A673 (cell line): ENCODE measurements around the gene PAF1. TPM values are rescaled to one million over a fixed set of nuclear protein-coding genes. Genes with fewer than 3 reads are reported as not detected.

Source experiments
- BruUV-seq: library from RNA; stranded (reverse); fragments of 400-500 nt; replicated peaks from 2 replicates; lab custom pipeline; 2021; lab: Mats Ljungman, UMichigan
- CTCF ChIA-PET: fragments of 300-600 bp; sonication (Branson Sonifier 250); formaldehyde crosslinking; loops from one replicate; lab custom pipeline; 2022; ENCODE audit warnings: antibody characterized with exemption; lab: Charles Lee
- POLR2A ChIA-PET: fragments of 300-600 bp; sonication (Branson Sonifier 250); formaldehyde crosslinking; loops from one replicate; lab custom pipeline; 2022; ENCODE audit warnings: antibody characterized with exemption; ENCODE audit not compliant: low non-redundant PET; lab: Charles Lee
- DNase-seq: peaks from one replicate; pipeline ENCODE4 v3.0.0-alpha.2; 2015; ENCODE audit warnings: low spot score
- H3K27ac ChIP-seq: fragments of 200-600 bp; sonication (generic); 2 replicates; pipeline ENCODE4 v1.5.1; 2016; ENCODE audit warnings: mixed run types, low read depth, mild to moderate bottlenecking, mixed read lengths, antibody characterized with exemption, low read length; ENCODE audit not compliant: poor library complexity, severe bottlenecking
- H3K27me3 ChIP-seq: fragments of 200-600 bp; sonication (generic); replicated peaks from 2 replicates; pipeline ENCODE4 v1.6.1; 2017; ENCODE audit warnings: mixed run types, low read depth, mild to moderate bottlenecking, mixed read lengths, antibody characterized with exemption, low read length; ENCODE audit not compliant: insufficient read depth, poor library complexity
- H3K36me3 ChIP-seq: fragments of 200-600 bp; sonication (generic); 2 replicates; pipeline ENCODE4 v1.6.1; 2016; ENCODE audit warnings: mixed run types, mild to moderate bottlenecking, mixed read lengths, antibody characterized with exemption, low read length; ENCODE audit not compliant: insufficient read depth, poor library complexity, severe bottlenecking
- H3K4me1 ChIP-seq: fragments of 200-600 bp; sonication (generic); 2 replicates; pipeline ENCODE4 v1.6.1; 2017; ENCODE audit warnings: mixed run types, mild to moderate bottlenecking, mixed read lengths, antibody characterized with exemption, low read length; ENCODE audit not compliant: insufficient read depth, poor library complexity, severe bottlenecking
- H3K4me3 ChIP-seq: fragments of 200-600 bp; sonication (generic); 2 replicates; pipeline ENCODE4 v1.5.1; 2016; ENCODE audit warnings: low read depth, mixed run types, mild to moderate bottlenecking, mixed read lengths, low read length; ENCODE audit not compliant: poor library complexity, severe bottlenecking
- H3K9me3 ChIP-seq: fragments of 200-600 bp; sonication (generic); 2 replicates; pipeline ENCODE4 v1.6.1; 2016; ENCODE audit warnings: mixed run types, low read depth, mild to moderate bottlenecking, mixed read lengths, antibody characterized with exemption, low read length; ENCODE audit not compliant: poor library complexity, severe bottlenecking
- CTCF ChIP-seq: fragments of 300-800, 200-600 bp; sonication (generic); conservative IDR thresholded peaks from 2 replicates; pipeline ENCODE4 v1.5.1; 2017; ENCODE audit warnings: low read depth, mild to moderate bottlenecking, antibody characterized with exemption, low read length, moderate library complexity, mixed read lengths
- EZH2 ChIP-seq: fragments of 200-600 bp; sonication (generic); IDR thresholded peaks from 2 replicates; pipeline ENCODE4 v1.6.1; 2017; ENCODE audit warnings: borderline replicate concordance, low read depth, mild to moderate bottlenecking, mixed read lengths, antibody characterized with exemption, low read length; ENCODE audit not compliant: poor library complexity, severe bottlenecking
- intact Hi-C: fragments of 100-400 bp; cut with micrococcal nuclease; formaldehyde crosslinking; loops from one replicate; pipeline ENCODE4 v1.10.0; 2022; ENCODE audit not compliant: unreplicated experiment
- total RNA-seq: library from RNA; stranded (reverse); gene quantifications from 2 replicates; pipeline ENCODE4 v1.2.3, GENCODE V29; 2021

Gene PAF1
- total RNA-seq, 1 experiment from 2014 or later = 70.2 TPM

- no peaks in the 10 kb centered on the region for H3K9me3 ChIP-seq
- H3K27ac ChIP-seq = no peak overlapping the region
- intact Hi-C loops = no loop called here
- no peak for DNase-seq
- CTCF ChIA-PET = no interaction called here
- TF ChIP-seq CTCF = no peak
- no peak for TF ChIP-seq EZH2
- H3K27me3 ChIP-seq = no peaks in the 10 kb centered on the region
- H3K36me3 ChIP-seq = peaks cover 39% of the 10 kb centered on the region
- no peak overlapping the region for H3K4me3 ChIP-seq
- peaks cover 12% of the 10 kb centered on the region for H3K4me1 ChIP-seq
- no TSS peak for BruUV-seq
- POLR2A ChIA-PET = no interaction called here
Measured at GRCh38 chr19:39370735-39371134, 20.2 kb downstream of the PAF1 start.

- intact Hi-C loops = no loop called here
- no TSS peak for BruUV-seq
- CTCF ChIA-PET = no interaction called here
- TF ChIP-seq EZH2 (no peak), CTCF (no peak)
- no peaks in the 10 kb centered on the region for H3K9me3 ChIP-seq
- no peak overlapping the region for H3K27ac ChIP-seq
- H3K27me3 ChIP-seq = no peaks in the 10 kb centered on the region
- no peak for DNase-seq
- no peak overlapping the region for H3K4me3 ChIP-seq
- H3K36me3 ChIP-seq = peaks cover 41% of the 10 kb centered on the region
- peaks cover 13% of the 10 kb centered on the region for H3K4me1 ChIP-seq
- POLR2A ChIA-PET = no interaction called here
Measured at GRCh38 chr19:39369200-39369599, 21.7 kb downstream of the PAF1 start.

GRCh38 chr19:39365531-39365930 is 25.4 kb downstream of the PAF1 start:
- TF ChIP-seq CTCF = no peak
- no peak for TF ChIP-seq EZH2
- ChIA-PET POLR2A (no interaction called here), CTCF (no interaction called here)
- H3K9me3 ChIP-seq = no peaks in the 10 kb centered on the region
- H3K36me3 ChIP-seq = peaks cover 40% of the 10 kb centered on the region
- no peak for DNase-seq
- H3K4me3 ChIP-seq = no peak overlapping the region
- H3K4me1 ChIP-seq = peaks cover 16% of the 10 kb centered on the region
- intact Hi-C loops = no loop called here
- no peaks in the 10 kb centered on the region for H3K27me3 ChIP-seq
- no TSS peak for BruUV-seq
- no peak overlapping the region for H3K27ac ChIP-seq
